Breast epithelium (tissue), 4 donors: ENCODE data around the gene HM13. TPM values are rescaled to one million over a fixed set of nuclear protein-coding genes. Genes with fewer than 3 reads are reported as not detected.
"Not testable (repeated sequence)": the region's sequence is repeated elsewhere in the genome, so short reads cannot be mapped to it uniquely, and the experiment has no call there.

Experiments used
- DNase-seq, 2 donors: peaks; one replicate each; pipeline ENCODE4 v3.0.0-alpha.2; 2019; ENCODE audit warnings: low spot score in 2 of 2
- H3K27ac ChIP-seq, 2 donors: fragments of 200-600 bp; sonication (generic) in 1 of 2; one replicate each; pipeline ENCODE4 v1.5.1; 2016 to 2019; ENCODE audit warnings: mild to moderate bottlenecking in 1 of 2
- H3K27me3 ChIP-seq, 2 donors: fragments of 200-600 bp; sonication (generic) in 1 of 2; one replicate each; pipeline versions ENCODE4 v1.5.1 to v1.6.0; 2017 to 2019; ENCODE audit warnings: control low read depth in 1 of 2, mild to moderate bottlenecking in 1 of 2
- H3K36me3 ChIP-seq: fragments of 200-600 bp; one replicate; pipeline ENCODE4 v1.5.1; 2019
- H3K4me1 ChIP-seq, 2 donors: fragments of 200-600 bp; sonication (generic); one replicate each; pipeline ENCODE4 v1.5.1; 2016 to 2019; ENCODE audit warnings: control low read depth in 1 of 2
- H3K4me3 ChIP-seq, 3 donors: fragments of 200-600 bp; sonication (generic); 1 replicate in 2 of 3; 2 replicates in 1 of 3; pipeline ENCODE4 v1.5.1; 2016 to 2019; ENCODE audit warnings: mild to moderate bottlenecking in 3 of 3, moderate library complexity in 2 of 3
- H3K9me3 ChIP-seq, 2 donors: fragments of 200-600 bp; sonication (generic) in 1 of 2; one replicate each; pipeline ENCODE4 v1.5.1; 2016 to 2019; ENCODE audit warnings: control low read depth in 1 of 2
- POLR2A ChIP-seq: fragments of 450-650 bp; IDR thresholded peaks from one replicate; pipeline ENCODE4 v1.6.1; 2016; ENCODE audit warnings: antibody characterized with exemption, mild to moderate bottlenecking, moderate library complexity
- POLR2AphosphoS5 ChIP-seq, 3 donors: sonication (generic); formaldehyde crosslinking; IDR thresholded peaks; one replicate each; pipeline ENCODE4 v1.6.1; 2017; ENCODE audit warnings: antibody characterized with exemption in 3 of 3
- intact Hi-C: fragments of 100-400 bp; cut with DNase I; formaldehyde crosslinking; loops from one replicate; pipeline ENCODE4 v1.15.1; 2023; ENCODE audit warnings: low total_unique reads
- total RNA-seq, 3 donors: library from RNA; depleted of rRNA; stranded (reverse); fragments of >200 nt; gene quantifications; one replicate each; pipeline ENCODE4 v1.1.0, GENCODE V29; 2016
- TF ChIP-seq, protein P1 (sequence below), 3 donors: fragments of 450-650 bp; IDR thresholded peaks; one replicate each; pipeline ENCODE4 v1.5.1; 2016 to 2017; ENCODE audit warnings: antibody characterized with exemption in 3 of 3, mild to moderate bottlenecking in 3 of 3, moderate library complexity in 3 of 3

Gene HM13
- total RNA-seq, 3 donors from 2014 or later, result 44.2 to 73.7 (median 53.1) TPM

GRCh38 chr20:31576751-31577150, 62.5 kb downstream of the HM13 start:
- Histone ChIP-seq H3K4me1 (peaks cover 0 to 9% of the 10 kb centered on the region in 2 donors), H3K4me3 (no peak overlapping the region), H3K27ac (no peak overlapping the region), H3K27me3 (no peaks in the 10 kb centered on the region), H3K36me3 (no peaks in the 10 kb centered on the region), H3K9me3 (no peaks in the 10 kb centered on the region)
- no peak for DNase-seq
- intact Hi-C loops, result no loop called here
- TF ChIP-seq POLR2A, result no peak
- no peak for TF ChIP-seq POLR2AphosphoS5 (IDR thresholded peaks at IDR 0.05)
- TF ChIP-seq, protein P1, sequence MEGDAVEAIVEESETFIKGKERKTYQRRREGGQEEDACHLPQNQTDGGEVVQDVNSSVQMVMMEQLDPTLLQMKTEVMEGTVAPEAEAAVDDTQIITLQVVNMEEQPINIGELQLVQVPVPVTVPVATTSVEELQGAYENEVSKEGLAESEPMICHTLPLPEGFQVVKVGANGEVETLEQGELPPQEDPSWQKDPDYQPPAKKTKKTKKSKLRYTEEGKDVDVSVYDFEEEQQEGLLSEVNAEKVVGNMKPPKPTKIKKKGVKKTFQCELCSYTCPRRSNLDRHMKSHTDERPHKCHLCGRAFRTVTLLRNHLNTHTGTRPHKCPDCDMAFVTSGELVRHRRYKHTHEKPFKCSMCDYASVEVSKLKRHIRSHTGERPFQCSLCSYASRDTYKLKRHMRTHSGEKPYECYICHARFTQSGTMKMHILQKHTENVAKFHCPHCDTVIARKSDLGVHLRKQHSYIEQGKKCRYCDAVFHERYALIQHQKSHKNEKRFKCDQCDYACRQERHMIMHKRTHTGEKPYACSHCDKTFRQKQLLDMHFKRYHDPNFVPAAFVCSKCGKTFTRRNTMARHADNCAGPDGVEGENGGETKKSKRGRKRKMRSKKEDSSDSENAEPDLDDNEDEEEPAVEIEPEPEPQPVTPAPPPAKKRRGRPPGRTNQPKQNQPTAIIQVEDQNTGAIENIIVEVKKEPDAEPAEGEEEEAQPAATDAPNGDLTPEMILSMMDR (IDR thresholded peaks at IDR 0.05), result no peak

GRCh38 chr20:31577194-31577593, 63.0 kb downstream of the HM13 start:
- TF ChIP-seq, protein P1 (IDR thresholded peaks at IDR 0.05), result no peak
- TF ChIP-seq POLR2A, result no peak
- no peak for TF ChIP-seq POLR2AphosphoS5 (IDR thresholded peaks at IDR 0.05)
- H3K27ac ChIP-seq, result no peak overlapping the region
- no peaks in the 10 kb centered on the region for H3K9me3 ChIP-seq
- DNase-seq, result no peak
- intact Hi-C loops, result no loop called here
- peaks cover 0 to 5% of the 10 kb centered on the region in 2 donors for H3K4me1 ChIP-seq
- H3K27me3 ChIP-seq, result no peaks in the 10 kb centered on the region
- H3K4me3 ChIP-seq, result no peak overlapping the region
- H3K36me3 ChIP-seq, result no peaks in the 10 kb centered on the region

DNA sequence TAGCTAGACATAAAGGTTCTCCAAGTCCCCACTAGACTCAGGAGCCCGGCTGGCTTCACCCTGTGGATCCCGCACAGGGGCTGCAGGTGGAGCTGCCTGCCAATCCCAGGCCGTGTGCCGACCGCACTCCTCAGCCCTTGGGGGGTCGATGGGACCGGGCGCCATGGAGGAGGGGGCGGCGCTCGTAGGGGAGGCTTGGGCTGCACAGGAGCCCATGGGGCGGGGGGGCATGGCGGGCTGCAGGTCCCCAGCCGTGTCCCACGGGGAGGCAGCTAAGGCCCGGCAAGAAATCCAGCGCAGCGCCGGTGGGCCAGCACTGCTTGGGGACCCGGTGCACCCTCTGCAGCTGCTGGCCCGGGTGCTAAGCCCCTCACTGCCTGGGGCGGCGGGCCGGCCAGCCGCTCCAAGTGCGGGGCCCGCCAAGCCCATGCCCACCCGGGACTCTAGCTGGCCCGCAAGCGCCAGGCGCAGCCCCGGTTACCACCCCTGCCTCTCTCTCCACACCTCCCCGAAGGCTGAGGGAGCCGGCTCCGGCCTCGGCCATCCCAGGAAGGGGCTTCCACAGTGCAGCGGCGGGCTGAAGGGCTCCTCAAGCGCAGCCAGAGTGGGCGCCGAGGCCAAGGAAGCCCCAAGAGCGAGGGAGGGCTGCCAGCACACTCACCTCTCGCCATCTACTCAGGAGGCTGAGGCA, 64.4 kb downstream of the HM13 start:
- no peak for DNase-seq
- Histone ChIP-seq H3K27me3 (no peaks in the 10 kb centered on the region), H3K27ac (no peak overlapping the region), H3K4me1 (no peaks in the 10 kb centered on the region), H3K4me3 (no peak overlapping the region), H3K9me3 (no peaks in the 10 kb centered on the region), H3K36me3 (no peaks in the 10 kb centered on the region)
- intact Hi-C loops, result no loop called here
- TF ChIP-seq POLR2AphosphoS5 (IDR thresholded peaks at IDR 0.05) (no peak), POLR2A (no peak)
- TF ChIP-seq, protein P1 (IDR thresholded peaks at IDR 0.05), result no peak

DNA sequence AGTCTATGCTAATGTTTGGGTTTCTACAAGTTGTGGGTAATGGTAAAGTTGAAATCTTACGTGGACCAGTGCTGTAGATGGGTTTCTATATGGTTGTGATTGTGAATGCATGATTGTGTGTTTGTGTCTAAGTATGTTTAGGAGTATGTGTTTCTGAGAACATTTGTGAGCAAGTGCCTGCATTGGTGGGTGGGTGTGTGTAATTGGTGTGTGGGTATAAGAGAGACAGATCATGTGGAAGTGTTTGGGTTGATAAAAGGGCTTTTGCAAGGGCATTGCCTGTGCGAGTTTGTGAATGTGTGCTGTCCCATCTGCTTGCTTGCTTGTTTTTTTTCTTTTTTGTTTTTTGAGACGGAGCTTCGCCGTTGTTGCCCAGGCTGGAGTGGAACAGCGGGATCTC, 65.0 kb downstream of the HM13 start:
- Histone ChIP-seq H3K27ac (no peak overlapping the region), H3K27me3 (no peaks in the 10 kb centered on the region), H3K4me3 (no peak overlapping the region), H3K9me3 (no peaks in the 10 kb centered on the region), H3K36me3 (no peaks in the 10 kb centered on the region), H3K4me1 (no peaks in the 10 kb centered on the region)
- DNase-seq, result no peak
- intact Hi-C loops, result no loop called here
- TF ChIP-seq POLR2AphosphoS5 (IDR thresholded peaks at IDR 0.05), result no peak
- TF ChIP-seq, protein P1 (IDR thresholded peaks at IDR 0.05), result no peak
- no peak for TF ChIP-seq POLR2A

DNA sequence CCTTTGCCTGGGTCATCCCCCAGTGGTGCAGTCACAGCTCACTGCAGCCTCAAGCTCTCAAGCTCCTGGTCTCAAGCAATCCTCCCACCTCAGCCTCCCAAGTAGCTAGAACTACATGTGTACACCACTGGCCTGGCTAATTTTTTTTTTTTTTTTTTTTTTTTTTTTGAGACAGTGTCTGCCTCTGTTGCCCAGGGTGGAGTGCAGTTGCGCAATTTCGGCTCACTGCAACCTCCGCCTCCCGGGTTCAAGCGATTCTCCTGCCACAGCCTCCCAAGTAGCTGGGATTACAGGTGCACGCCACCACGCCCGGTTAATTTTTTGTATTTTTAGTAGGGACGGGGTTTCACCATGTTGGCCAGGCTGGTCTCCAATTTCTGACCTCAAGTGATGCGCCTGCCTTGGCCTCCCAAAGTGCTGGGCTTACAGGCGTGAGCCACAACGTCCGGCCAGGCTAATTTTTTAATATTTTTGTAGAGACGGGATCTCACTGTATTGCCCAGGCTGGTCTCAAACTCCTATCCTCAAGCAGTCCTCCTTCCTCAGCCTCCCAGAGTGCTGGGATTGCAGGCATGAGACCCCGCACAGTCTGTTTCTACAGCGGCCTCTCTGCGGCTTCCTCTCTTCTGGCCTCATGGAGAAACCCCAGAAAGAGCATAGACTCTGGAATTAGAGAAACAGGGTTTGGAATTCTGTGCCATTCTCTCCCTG, 65.9 kb downstream of the HM13 start:
- H3K36me3 ChIP-seq, intact Hi-C loops, H3K27ac ChIP-seq, H3K4me1 ChIP-seq, H3K27me3 ChIP-seq, DNase-seq, H3K9me3 ChIP-seq, H3K4me3 ChIP-seq: not testable (repeated sequence)
